Calu3 (cell line): ENCODE data around the gene CDH4. TPM values are rescaled to one million over a fixed set of nuclear protein-coding genes. Genes with fewer than 3 reads are reported as not detected.

Experiments used
- BruUV-seq: library from RNA; stranded (reverse); fragments of 400-500 nt; replicated peaks from 2 replicates; lab custom pipeline; 2021; lab: Mats Ljungman, UMichigan
- CTCF ChIA-PET: fragments of 300-600 bp; sonication (Branson Sonifier 250); formaldehyde crosslinking; loops from one replicate; lab custom pipeline; 2022; ENCODE audit warnings: antibody characterized with exemption; lab: Charles Lee
- DNase-seq: peaks from one replicate; pipeline ENCODE4 v3.0.0; 2022
- H3K27ac Mint-ChIP-seq: one replicate; pipeline ENCODE4 v1.8.0; 2022; ENCODE audit warnings: mixed read lengths; ENCODE audit not compliant: unreplicated experiment
- H3K27me3 Mint-ChIP-seq: one replicate; pipeline ENCODE4 v1.8.0; 2022; ENCODE audit warnings: mixed read lengths; ENCODE audit not compliant: unreplicated experiment
- H3K36me3 Mint-ChIP-seq: one replicate; pipeline ENCODE4 v1.8.0; 2022; ENCODE audit warnings: mild to moderate bottlenecking, moderate library complexity, mixed read lengths; ENCODE audit not compliant: insufficient read depth, unreplicated experiment
- H3K4me1 Mint-ChIP-seq: one replicate; pipeline ENCODE4 v1.8.0; 2022; ENCODE audit warnings: mild to moderate bottlenecking, low read depth, mixed read lengths; ENCODE audit not compliant: unreplicated experiment
- H3K4me3 Mint-ChIP-seq: one replicate; pipeline ENCODE4 v1.8.0; 2022; ENCODE audit warnings: mild to moderate bottlenecking, low read depth, moderate library complexity, mixed read lengths; ENCODE audit not compliant: unreplicated experiment
- H3K9me3 Mint-ChIP-seq: one replicate; pipeline ENCODE4 v1.8.0; 2022; ENCODE audit warnings: low read depth, mixed read lengths; ENCODE audit not compliant: unreplicated experiment
- CTCF ChIP-seq: fragments of 200-600 bp; IDR thresholded peaks from one replicate; pipeline ENCODE4 v1.8.0; 2022; ENCODE audit warnings: antibody characterized with exemption; ENCODE audit not compliant: unreplicated experiment
- intact Hi-C: fragments of 100-400 bp; cut with micrococcal nuclease; formaldehyde crosslinking; loops from one replicate; pipeline ENCODE4 v1.10.0; 2022; ENCODE audit not compliant: unreplicated experiment
- total RNA-seq: library from RNA; stranded (reverse); gene quantifications from 2 replicates; pipeline ENCODE4 v1.2.3, GENCODE V29; 2022

The CDH4 gene
- total RNA-seq, 1 experiment from 2014 or later = not detected

GRCh38 chr20:61430228-61430624 lies 178.2 kb downstream of the CDH4 start:
- BruUV-seq = no TSS peak
- peaks cover 5% of the 10 kb centered on the region for H3K9me3 Mint-ChIP-seq
- no peaks in the 10 kb centered on the region for H3K27me3 Mint-ChIP-seq
- no peak for DNase-seq
- CTCF ChIA-PET = no interaction called here
- intact Hi-C loops = no loop called here
- no peak overlapping the region for H3K27ac Mint-ChIP-seq
- H3K4me1 Mint-ChIP-seq = no peaks in the 10 kb centered on the region
- H3K4me3 Mint-ChIP-seq = no peak overlapping the region
- H3K36me3 Mint-ChIP-seq = peaks cover 5% of the 10 kb centered on the region
- no peak for TF ChIP-seq CTCF

- Mint-ChIP-seq H3K27ac (no peak overlapping the region), H3K4me3 (no peak overlapping the region), H3K9me3 (peaks cover 9% of the 10 kb centered on the region), H3K27me3 (peaks cover 15% of the 10 kb centered on the region), H3K36me3 (peaks cover 5% of the 10 kb centered on the region), H3K4me1 (no peaks in the 10 kb centered on the region)
- TF ChIP-seq CTCF = no peak
- intact Hi-C loops = no loop called here
- no TSS peak for BruUV-seq
- no peak for DNase-seq
- CTCF ChIA-PET = no interaction called here
Observed at GRCh38 chr20:61433176-61433575, 181.1 kb downstream of the CDH4 start.

DNA sequence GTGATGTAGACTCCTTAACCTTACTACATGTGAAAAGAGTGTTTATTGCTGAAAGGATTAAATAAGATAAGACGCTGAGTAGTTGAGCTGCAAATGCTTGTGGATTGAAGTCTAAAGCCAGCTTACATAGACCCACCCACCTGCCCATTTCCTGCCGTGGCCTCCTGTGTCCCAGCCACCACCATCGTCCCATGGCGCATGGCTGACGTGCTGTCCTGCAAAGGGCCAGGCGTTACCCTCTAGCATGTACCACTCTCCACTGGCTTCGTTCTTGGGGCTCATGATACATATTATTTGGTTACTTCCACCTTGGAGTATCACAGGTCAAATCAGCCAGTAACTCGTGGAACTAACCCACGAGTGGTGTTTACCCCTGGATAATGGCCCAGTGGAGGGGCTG lies 181.8 kb downstream of the CDH4 start:
- Mint-ChIP-seq H3K4me3 (no peak overlapping the region), H3K4me1 (no peaks in the 10 kb centered on the region)

DNA sequence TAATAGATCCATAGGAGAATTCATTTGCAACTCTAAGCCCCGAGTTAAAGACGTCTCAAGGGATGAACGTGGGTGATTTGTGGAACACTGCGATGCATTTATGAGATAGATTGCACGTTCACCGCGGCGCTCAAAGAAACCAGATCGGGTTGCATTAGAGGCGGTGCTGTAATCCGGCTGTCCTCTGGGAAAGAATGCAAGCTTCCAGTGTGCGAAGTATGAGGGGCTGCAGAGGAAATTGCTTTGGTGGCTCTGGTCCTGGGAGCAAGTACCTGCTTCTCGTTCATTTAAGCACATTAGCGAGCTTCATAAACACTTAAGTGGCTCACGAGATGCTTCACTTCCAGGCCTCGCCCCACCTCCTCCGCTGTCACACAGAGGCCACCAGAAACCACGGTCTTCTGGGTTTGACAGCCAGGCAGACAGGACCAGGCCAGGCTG lies 182.3 kb downstream of the CDH4 start:
- peaks cover 5% of the 10 kb centered on the region for H3K36me3 Mint-ChIP-seq
- CTCF ChIA-PET = no interaction called here
- no peak for DNase-seq
- no peak overlapping the region for H3K27ac Mint-ChIP-seq
- no peak overlapping the region for H3K4me3 Mint-ChIP-seq
- BruUV-seq = no TSS peak
- no peak for TF ChIP-seq CTCF
- H3K4me1 Mint-ChIP-seq = no peaks in the 10 kb centered on the region
- H3K27me3 Mint-ChIP-seq = peaks cover 15% of the 10 kb centered on the region
- H3K9me3 Mint-ChIP-seq = peaks cover 5% of the 10 kb centered on the region
- intact Hi-C loops = no loop called here

More for the DNA sequence above, 181.8 kb downstream of the CDH4 start:
- no peak for DNase-seq
- peaks cover 15% of the 10 kb centered on the region for H3K27me3 Mint-ChIP-seq
- H3K36me3 Mint-ChIP-seq = peaks cover 5% of the 10 kb centered on the region
- H3K27ac Mint-ChIP-seq = no peak overlapping the region
- intact Hi-C loops = no loop called here
- CTCF ChIA-PET = no interaction called here
- BruUV-seq = no TSS peak
- no peak for TF ChIP-seq CTCF
- H3K9me3 Mint-ChIP-seq = peaks cover 7% of the 10 kb centered on the region
